DND-41 (cell line): ENCODE data around the gene ANKHD1.

Source experiments
- CTCF ChIP-seq: IDR thresholded peaks from 2 replicates; pipeline ENCODE4 v1.5.1; 2012; ENCODE audit warnings: borderline replicate concordance, low read length, moderate library complexity, mild to moderate bottlenecking; ENCODE audit not compliant: poor library complexity, severe bottlenecking; ENCODE audit errors: extremely low read depth
- EZH2 ChIP-seq: IDR thresholded peaks from 3 replicates; pipeline ENCODE4 v1.6.1; 2012; ENCODE audit warnings: borderline replicate concordance, low read depth, mild to moderate bottlenecking, moderate library complexity, low read length, inconsistent platforms; ENCODE audit not compliant: severe bottlenecking

GRCh38 chr5:140588311-140589070, 186.9 kb downstream of the ANKHD1 start:
- TF ChIP-seq CTCF: no peak
- TF ChIP-seq EZH2: no peak
